ENCODE measurements around the gene MAD1L1. TPM values are rescaled to one million over a fixed set of nuclear protein-coding genes. Genes with fewer than 3 reads are reported as not detected.

The MAD1L1 gene
- total RNA-seq, 4 donors from 2014 or later, result 21.0 to 49.7 (median 29.8) TPM

DNA sequence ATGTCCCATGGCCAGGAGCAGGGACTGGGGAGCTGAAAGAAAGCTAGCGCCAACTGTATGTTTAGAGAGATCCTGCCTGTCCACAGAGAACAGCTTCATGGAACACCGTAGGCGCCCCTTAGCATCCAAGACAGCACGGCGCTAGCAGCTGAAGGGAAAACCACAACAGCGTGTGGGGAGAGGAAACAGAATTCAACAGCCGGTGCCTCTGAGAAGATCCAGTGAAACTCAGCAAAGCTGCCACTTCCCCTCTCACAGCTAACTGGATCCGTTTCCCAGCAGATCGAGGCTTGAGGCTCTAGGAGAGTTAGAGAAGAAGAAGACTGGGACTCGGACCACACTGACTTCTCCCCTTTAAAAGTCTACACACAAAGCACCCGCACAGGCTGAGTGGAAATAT is 145.0 kb downstream of the MAD1L1 start:
- TF ChIP-seq, protein P1, sequence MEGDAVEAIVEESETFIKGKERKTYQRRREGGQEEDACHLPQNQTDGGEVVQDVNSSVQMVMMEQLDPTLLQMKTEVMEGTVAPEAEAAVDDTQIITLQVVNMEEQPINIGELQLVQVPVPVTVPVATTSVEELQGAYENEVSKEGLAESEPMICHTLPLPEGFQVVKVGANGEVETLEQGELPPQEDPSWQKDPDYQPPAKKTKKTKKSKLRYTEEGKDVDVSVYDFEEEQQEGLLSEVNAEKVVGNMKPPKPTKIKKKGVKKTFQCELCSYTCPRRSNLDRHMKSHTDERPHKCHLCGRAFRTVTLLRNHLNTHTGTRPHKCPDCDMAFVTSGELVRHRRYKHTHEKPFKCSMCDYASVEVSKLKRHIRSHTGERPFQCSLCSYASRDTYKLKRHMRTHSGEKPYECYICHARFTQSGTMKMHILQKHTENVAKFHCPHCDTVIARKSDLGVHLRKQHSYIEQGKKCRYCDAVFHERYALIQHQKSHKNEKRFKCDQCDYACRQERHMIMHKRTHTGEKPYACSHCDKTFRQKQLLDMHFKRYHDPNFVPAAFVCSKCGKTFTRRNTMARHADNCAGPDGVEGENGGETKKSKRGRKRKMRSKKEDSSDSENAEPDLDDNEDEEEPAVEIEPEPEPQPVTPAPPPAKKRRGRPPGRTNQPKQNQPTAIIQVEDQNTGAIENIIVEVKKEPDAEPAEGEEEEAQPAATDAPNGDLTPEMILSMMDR (IDR thresholded peaks at IDR 0.05; ENCODE audit: low read depth), result no peak

- TF ChIP-seq, protein P1 (IDR thresholded peaks at IDR 0.05; ENCODE audit: low read depth), result no peak
These were observed 146.5 kb downstream of the MAD1L1 start for GRCh38 chr7:2086229-2086628.

DNA sequence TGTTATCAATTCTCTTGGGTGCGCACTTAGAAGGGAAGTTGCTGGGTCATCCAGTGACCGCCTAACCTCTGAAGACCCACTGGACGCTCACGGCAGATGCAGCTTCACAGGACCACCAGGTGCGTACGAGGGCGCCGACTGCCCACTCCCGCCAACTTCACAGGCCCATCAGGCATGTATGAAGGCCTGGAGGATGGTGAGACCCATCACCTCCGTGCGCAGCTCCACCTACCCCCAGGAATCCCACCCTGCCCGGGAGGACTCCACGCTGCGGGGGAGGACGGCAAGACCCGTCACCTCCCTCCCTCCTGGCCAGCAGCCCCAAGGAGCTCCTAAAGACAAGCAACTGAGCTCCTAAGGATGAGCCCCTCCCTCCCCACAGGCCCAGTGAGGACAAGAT is 146.9 kb downstream of the MAD1L1 start:
- TF ChIP-seq, protein P1 (IDR thresholded peaks at IDR 0.05; ENCODE audit: low read depth), result no peak

GRCh38 chr7:2084781-2085505 is 147.8 kb downstream of the MAD1L1 start:
- TF ChIP-seq, protein P1 (IDR thresholded peaks at IDR 0.05; ENCODE audit: low read depth), result no peak

- TF ChIP-seq, protein P1 (IDR thresholded peaks at IDR 0.05; ENCODE audit: low read depth), result no peak
These were observed 148.4 kb downstream of the MAD1L1 start for GRCh38 chr7:2084331-2084730.

DNA sequence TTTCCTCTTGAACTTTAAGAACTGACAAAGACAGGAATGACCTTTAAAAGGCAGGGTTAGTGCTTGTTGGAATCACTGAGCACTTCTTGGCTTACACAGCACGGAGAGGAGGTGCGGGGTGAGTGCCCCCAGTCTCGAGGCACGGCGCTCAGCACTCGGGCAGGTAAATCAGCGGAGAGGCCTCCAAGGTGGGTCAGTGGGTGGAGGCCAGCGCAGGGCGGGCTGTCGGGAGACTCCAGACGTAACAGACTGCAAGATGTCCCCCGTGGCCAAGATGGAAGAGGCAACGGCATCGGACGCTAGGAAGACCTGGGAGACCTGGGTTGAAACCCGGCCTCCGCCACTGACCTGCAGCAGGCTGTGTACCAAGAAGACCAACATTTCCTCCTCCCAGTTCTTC is 149.4 kb downstream of the MAD1L1 start:
- TF ChIP-seq, protein P1 (IDR thresholded peaks at IDR 0.05; ENCODE audit: low read depth), result no peak

GRCh38 chr7:2082139-2082998 is 150.4 kb downstream of the MAD1L1 start:
- TF ChIP-seq, protein P1 (IDR thresholded peaks at IDR 0.05; ENCODE audit: low read depth), result no peak
